K562 (cell line): ENCODE results near the gene NBEA. TPM values are rescaled to one million over a fixed set of nuclear protein-coding genes. Genes with fewer than 3 reads are reported as not detected.

Experiments
- ATAC-seq: fragments of 200-7000 bp; cut with Tn5 transposase; 3 replicates; pipeline ENCODE4 v1.9.1; 2020; ENCODE audit warnings: moderate library complexity
- BruUV-seq: library from RNA; stranded (reverse); fragments of 400-500 nt; replicated peaks from 2 replicates; lab custom pipeline; 2021; lab: Mats Ljungman, UMichigan
- CTCF ChIA-PET: fragments of 300-600 bp; formaldehyde crosslinking; extraction: SDS; loops from one replicate; lab custom pipeline; 2021; ENCODE audit warnings: low intra/inter-chr PET ratio; lab: Yijun Ruan, JAX
- POLR2A ChIA-PET: fragments of 300-600, 350-650 bp; sonication (Branson Sonifier 250); formaldehyde crosslinking; extraction: SDS; loops from one replicate; lab custom pipeline; 2021; ENCODE audit warnings: antibody characterized with exemption, inconsistent platforms; lab: Yijun Ruan, JAX
- DNase-seq, 4 experiments: peaks; one replicate each; pipeline versions ENCODE4 v3.0.0 to v3.0.0-alpha.2; 2011 to 2018; ENCODE audit warnings: low spot score in 3 of 4, mixed read lengths in 3 of 4; ENCODE audit errors: extremely low read depth in 1 of 4
- FAIRE-seq: peaks from 2 replicates; lab custom pipeline; 2011; peaks lifted over from hg19 to GRCh38; lab: Jason Lieb, UNC
- H2AFZ ChIP-seq: 2 replicates; pipeline ENCODE4 v1.6.0; 2011; ENCODE audit warnings: low read depth, low read length, control low read depth, inconsistent platforms
- H3K27ac ChIP-seq: fragments of 200-600 bp; 3 replicates; pipeline ENCODE4 v1.8.0; 2011; ENCODE audit warnings: low read depth, mild to moderate bottlenecking, control low read depth, inconsistent platforms, low read length, moderate library complexity, mixed read lengths; ENCODE audit errors: extremely low read depth
- H3K27me3 ChIP-seq, 2 experiments: fragments of 300-600 bp in 1 of 2; 2 replicates in 1 of 2; 3 replicates in 1 of 2; pipeline versions ENCODE4 v1.6.0 to v1.8.0; 2011; ENCODE audit warnings: inconsistent platforms in 2 of 2, low read length in 2 of 2, mild to moderate bottlenecking in 1 of 2, mixed read lengths in 1 of 2, moderate library complexity in 1 of 2; ENCODE audit not compliant: control insufficient read depth in 2 of 2, insufficient read depth in 2 of 2
- H3K36me3 ChIP-seq: fragments of 300-600 bp; 3 replicates; pipeline ENCODE4 v1.8.0; 2011; ENCODE audit warnings: mild to moderate bottlenecking, low read length, inconsistent platforms; ENCODE audit not compliant: control insufficient read depth, insufficient read depth
- H3K4me1 ChIP-seq, 2 experiments: fragments of 200-600 bp in 1 of 2; replicated peaks in 1 of 2; 2 replicates in 1 of 2; 3 replicates in 1 of 2; pipeline versions ENCODE4 v1.5.1 to v1.8.0; 2011; ENCODE audit warnings: inconsistent platforms in 2 of 2, low read length in 2 of 2, mild to moderate bottlenecking in 1 of 2, mixed read lengths in 1 of 2, moderate library complexity in 1 of 2; ENCODE audit not compliant: control insufficient read depth in 2 of 2, insufficient read depth in 2 of 2
- H3K4me2 ChIP-seq: 2 replicates; pipeline ENCODE4 v1.6.1; 2011; ENCODE audit warnings: low read length, control low read depth, inconsistent platforms, mixed read lengths; ENCODE audit not compliant: insufficient read depth
- H3K4me3 ChIP-seq: fragments of 200-600 bp; sonication (generic), shearing (Covaris generic); 2 replicates; pipeline ENCODE4 v1.5.1; 2016; ENCODE audit warnings: control low read depth, inconsistent platforms
- H3K79me2 ChIP-seq: fragments of 200-600 bp; 3 replicates; pipeline ENCODE4 v1.8.0; 2011; ENCODE audit warnings: low read length, inconsistent platforms; ENCODE audit not compliant: control insufficient read depth, insufficient read depth
- H3K9ac ChIP-seq, 2 experiments: 2 replicates each; pipeline versions ENCODE4 v1.6.0 to v1.6.1; 2011; ENCODE audit warnings: low read depth in 2 of 2, low read length in 2 of 2, control low read depth in 1 of 2, inconsistent platforms in 1 of 2, mild to moderate bottlenecking in 1 of 2, mixed read lengths in 1 of 2; ENCODE audit not compliant: insufficient read depth in 1 of 2
- H3K9me1 ChIP-seq: one replicate; pipeline ENCODE4 v1.6.0; 2011; ENCODE audit warnings: inconsistent platforms, mild to moderate bottlenecking, low read length, moderate library complexity; ENCODE audit not compliant: control insufficient read depth, insufficient read depth
- H3K9me3 ChIP-seq: replicated peaks from 2 replicates; pipeline ENCODE4 v1.5.1; 2011; ENCODE audit warnings: low read depth, low read length, inconsistent platforms; ENCODE audit not compliant: control insufficient read depth, insufficient read depth
- H4K20me1 ChIP-seq: replicated peaks from 2 replicates; pipeline ENCODE4 v1.6.1; 2011; ENCODE audit warnings: low read length, inconsistent platforms, mixed read lengths; ENCODE audit not compliant: control insufficient read depth, insufficient read depth
- ARID1B ChIP-seq: fragments of 450-650 bp; IDR thresholded peaks from 2 replicates; pipeline ENCODE4 v1.6.1; 2016; ENCODE audit warnings: antibody characterized with exemption, mild to moderate bottlenecking, inconsistent platforms
- CHD1 ChIP-seq: fragments of 200-600 bp; sonication (generic); IDR thresholded peaks from one replicate; pipeline ENCODE4 v1.6.1; 2012; ENCODE audit warnings: mild to moderate bottlenecking, moderate library complexity, low read length, inconsistent platforms
- FOXJ3 ChIP-seq: sonication (generic); formaldehyde crosslinking; IDR thresholded peaks from 2 replicates; pipeline ENCODE4 v1.4.0; 2020; ENCODE audit warnings: mild to moderate bottlenecking, missing genetic modification reagents
- MAZ ChIP-seq, 2 experiments: fragments of 450-650 bp in 1 of 2; sonication (generic) in 1 of 2; formaldehyde crosslinking; IDR thresholded peaks in 1 of 2; conservative IDR thresholded peaks in 1 of 2; 2 replicates each; pipeline versions ENCODE4 v1.4.0 to v1.5.0; 2020; ENCODE audit warnings: mild to moderate bottlenecking in 1 of 2, missing genetic modification reagents in 1 of 2
- PML ChIP-seq: IDR thresholded peaks from 2 replicates; pipeline ENCODE4 v1.6.1; 2012; ENCODE audit warnings: low read length, inconsistent platforms
- RBM17 ChIP-seq: fragments of 200-400 bp; formaldehyde crosslinking; IDR thresholded peaks from 2 replicates; pipeline ENCODE4 v1.6.1; 2017; ENCODE audit warnings: low read depth, mild to moderate bottlenecking, low read length, borderline replicate concordance
- SMARCA4 ChIP-seq: fragments of 450-650 bp; IDR thresholded peaks from 2 replicates; pipeline ENCODE4 v1.6.1; 2016
- TCF3 ChIP-seq: sonication (generic); formaldehyde crosslinking; IDR thresholded peaks from 2 replicates; pipeline ENCODE4 v1.4.0; 2020; ENCODE audit warnings: mild to moderate bottlenecking, missing genetic modification reagents
- TCF7L2 ChIP-seq: fragments of 150-350 bp; IDR thresholded peaks from 2 replicates; pipeline ENCODE4 v1.6.1; 2016; ENCODE audit warnings: low read depth, mild to moderate bottlenecking, low read length, moderate library complexity
- THAP7 ChIP-seq: fragments of 250-450 bp; sonication (Bioruptor Pico); IDR thresholded peaks from 2 replicates; pipeline ENCODE4 v1.5.0; 2021
- ZBTB33 ChIP-seq: sonication (generic); formaldehyde crosslinking; IDR thresholded peaks from 2 replicates; pipeline ENCODE4 v1.8.1; 2023; ENCODE audit warnings: mild to moderate bottlenecking, missing genetic modification reagents
- ZNF212 ChIP-seq: fragments of 450-650 bp; formaldehyde crosslinking; IDR thresholded peaks from 2 replicates; pipeline ENCODE4 v1.4.0; 2020; ENCODE audit warnings: mild to moderate bottlenecking
- ZNF24 ChIP-seq: fragments of 450-650 bp; IDR thresholded peaks from 2 replicates; pipeline ENCODE4 v1.6.1; 2016
- ZNF79 ChIP-seq: fragments of 250-450 bp; sonication (Bioruptor Pico); IDR thresholded peaks from 2 replicates; pipeline ENCODE4 v1.4.0; 2020; ENCODE audit warnings: low read depth, mild to moderate bottlenecking, moderate library complexity
- WGBS: fragments of 100-300 bp; shearing (Covaris generic); methylation state at CpG from one replicate; pipeline ENCODE4 v1.1.6; 2016; ENCODE audit warnings: low coverage, mixed read lengths; ENCODE audit not compliant: insufficient coverage; ENCODE audit errors: missing lambda C conversion rate; 5-methylcytosine and 5-hydroxymethylcytosine counted together
- in situ Hi-C: fragments of 300-500 bp; cut with MboI; formaldehyde crosslinking; loops from 4 replicates; pipeline ENCODE4 v1.15.0; 2018; ENCODE audit warnings: inconsistent platforms, mixed read lengths
- intact Hi-C: fragments of 100-400 bp; cut with micrococcal nuclease; formaldehyde crosslinking; loops from 2 replicates; pipeline ENCODE4 v1.14.2; 2022
- polyA plus RNA-seq, 8 experiments: library from polyadenylated mRNA; depleted of rRNA in 4 of 8; stranded (reverse) in 5 of 8; unstranded in 3 of 8; fragments of >200 nt; fragmentation: Nextera tagmentation in 2 of 8; fragmentation: Illumina TruSeq in 1 of 8; extraction: Ambion mirVana in 2 of 8; extraction: Trizol in 1 of 8; gene quantifications; 2 replicates each; pipeline versions ENCODE4 v1.2.1 to v1.2.3, GENCODE V29; 2011 to 2014; ENCODE audit warnings: inconsistent platforms in 1 of 8, missing spikeins in 1 of 8
- total RNA-seq, 7 experiments: library from RNA; depleted of rRNA in 6 of 7; stranded (reverse); fragments of >200 nt in 6 of 7; fragmentation: Illumina TruSeq in 2 of 7; extraction: Trizol in 2 of 7; gene quantifications; 2 replicates each; pipeline versions ENCODE4 v1.2.1 to v1.2.3, GENCODE V29; 2011 to 2021; ENCODE audit warnings: low replicate concordance in 1 of 7
- TF ChIP-seq, protein P1 (sequence below): fragments of 250-450 bp; sonication (Bioruptor Pico); IDR thresholded peaks from 2 replicates; pipeline ENCODE4 v1.5.1; 2021; ENCODE audit warnings: mild to moderate bottlenecking

NBEA gene
- total and polyA plus RNA-seq, 9 of the 15 experiments (the other 6 are each of a cell fraction or from before 2014, with no cell fraction given): 0.03 to 0.94 (median 0.05) TPM; not detected in 2

DNA sequence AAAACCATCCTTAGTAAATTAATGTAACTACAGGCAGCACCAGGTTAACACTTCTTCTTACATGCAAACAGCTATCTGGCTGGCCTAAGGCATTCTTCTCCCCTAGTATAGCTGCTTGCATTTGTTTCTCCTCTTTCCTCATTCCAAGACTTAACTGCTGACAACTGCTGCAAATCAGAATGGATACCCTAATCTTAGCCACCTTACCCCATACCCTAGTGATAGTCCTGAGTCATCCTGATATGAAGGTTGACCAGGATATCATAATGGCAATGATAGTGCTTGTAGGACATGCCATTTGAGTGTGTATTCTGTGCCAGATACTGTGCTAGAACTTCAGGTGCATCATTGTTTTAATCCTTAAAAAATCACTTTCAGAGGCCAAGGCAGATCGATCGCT, 672.6 kb downstream of the NBEA start:
- Histone ChIP-seq H3K27me3 (no peaks in the 10 kb centered on the region), H3K4me1 (no peaks in the 10 kb centered on the region), H3K9me1 (no peaks in the 10 kb centered on the region), H3K9ac (no peak overlapping the region), H2AFZ (no peak overlapping the region), H3K9me3 (no peaks in the 10 kb centered on the region), H3K4me3 (no peak overlapping the region), H3K27ac (no peak overlapping the region), H3K79me2 (no peaks in the 10 kb centered on the region), H3K36me3 (no peaks in the 10 kb centered on the region), H3K4me2 (no peak overlapping the region), H4K20me1 (no peaks in the 10 kb centered on the region)
- in situ Hi-C loops: no loop called here
- intact Hi-C loops: no loop called here
- ChIA-PET POLR2A (no interaction called here), CTCF (no interaction called here)
- WGBS: 0% methylated on average over 2 of the region's 2 CpGs
- DNase-seq (no peak), FAIRE-seq (no peak), ATAC-seq (no peak)
- TF ChIP-seq FOXJ3 (no peak), THAP7 (CRISPR knock-in tag) (no peak)
- BruUV-seq: no TSS peak

- DNase-seq (no peak), FAIRE-seq (no peak), ATAC-seq (no peak)
- no peak overlapping the region for H3K27ac ChIP-seq
- ChIA-PET POLR2A (no interaction called here), CTCF (no interaction called here)
- H3K27me3 ChIP-seq: no peaks in the 10 kb centered on the region
- no peaks in the 10 kb centered on the region for H3K4me1 ChIP-seq
- 0% methylated on average over 6 of the region's 6 CpGs for WGBS
- no peak overlapping the region for H3K9ac ChIP-seq
- no peaks in the 10 kb centered on the region for H3K36me3 ChIP-seq
- no TSS peak for BruUV-seq
- no peak overlapping the region for H3K4me3 ChIP-seq
- in situ Hi-C loops (no loop called here), intact Hi-C loops (no loop called here)
- H3K9me1 ChIP-seq: no peaks in the 10 kb centered on the region
- H3K4me2 ChIP-seq: no peak overlapping the region
- H2AFZ ChIP-seq: no peak overlapping the region
- H3K79me2 ChIP-seq: no peaks in the 10 kb centered on the region
- H3K9me3 ChIP-seq: no peaks in the 10 kb centered on the region
- H4K20me1 ChIP-seq: no peaks in the 10 kb centered on the region
- TF ChIP-seq CHD1: no peak
- no peak for TF ChIP-seq MAZ (CRISPR knock-in tag; conservative IDR thresholded peaks at IDR 0.05 in 1 of 2, IDR thresholded peaks at IDR 0.05 in 1 of 2)
- TF ChIP-seq ZBTB33 (CRISPR knock-in tag): no peak
- TF ChIP-seq, protein P1, sequence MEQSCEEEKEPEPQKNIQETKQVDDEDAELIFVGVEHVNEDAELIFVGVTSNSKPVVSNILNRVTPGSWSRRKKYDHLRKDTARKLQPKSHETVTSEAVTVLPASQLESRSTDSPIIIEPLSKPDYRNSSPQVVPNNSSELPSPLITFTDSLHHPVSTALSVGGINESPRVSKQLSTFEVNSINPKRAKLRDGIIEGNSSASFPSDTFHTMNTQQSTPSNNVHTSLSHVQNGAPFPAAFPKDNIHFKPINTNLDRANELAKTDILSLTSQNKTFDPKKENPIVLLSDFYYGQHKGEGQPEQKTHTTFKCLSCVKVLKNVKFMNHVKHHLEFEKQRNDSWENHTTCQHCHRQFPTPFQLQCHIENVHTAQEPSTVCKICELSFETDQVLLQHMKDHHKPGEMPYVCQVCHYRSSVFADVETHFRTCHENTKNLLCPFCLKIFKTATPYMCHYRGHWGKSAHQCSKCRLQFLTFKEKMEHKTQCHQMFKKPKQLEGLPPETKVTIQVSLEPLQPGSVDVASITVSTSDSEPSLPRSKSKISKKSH: no peak
- no peak for TF ChIP-seq SMARCA4
- no peak for TF ChIP-seq TCF7L2
- TF ChIP-seq ZNF24: no peak
- TF ChIP-seq RBM17: no peak
- TF ChIP-seq ARID1B: no peak
- TF ChIP-seq ZNF212: no peak
- TF ChIP-seq PML: no peak
- no peak for TF ChIP-seq ZNF79 (CRISPR knock-in tag)
- TF ChIP-seq TCF3 (CRISPR knock-in tag): no peak
Measured at GRCh38 chr13:35617420-35617819, 675.4 kb downstream of the NBEA start.
